Forelimb muscle (tissue), 1 donor: ENCODE results near the gene DSC1. TPM values are rescaled to one million over a fixed set of nuclear protein-coding genes. Genes with fewer than 3 reads are reported as not detected.

Source experiments
- DNase-seq: peaks from one replicate; pipeline ENCODE4 v3.0.0-alpha.2; 2013; ENCODE audit warnings: low read depth
- polyA plus RNA-seq: library from polyadenylated mRNA; unstranded; fragments of 120-200 nt; gene quantifications from one replicate; pipeline ENCODE4 v1.2.1, GENCODE V29; 2013; ENCODE audit not compliant: insufficient read length

The DSC1 gene
- polyA plus RNA-seq, 1 donor, result not detected

DNA sequence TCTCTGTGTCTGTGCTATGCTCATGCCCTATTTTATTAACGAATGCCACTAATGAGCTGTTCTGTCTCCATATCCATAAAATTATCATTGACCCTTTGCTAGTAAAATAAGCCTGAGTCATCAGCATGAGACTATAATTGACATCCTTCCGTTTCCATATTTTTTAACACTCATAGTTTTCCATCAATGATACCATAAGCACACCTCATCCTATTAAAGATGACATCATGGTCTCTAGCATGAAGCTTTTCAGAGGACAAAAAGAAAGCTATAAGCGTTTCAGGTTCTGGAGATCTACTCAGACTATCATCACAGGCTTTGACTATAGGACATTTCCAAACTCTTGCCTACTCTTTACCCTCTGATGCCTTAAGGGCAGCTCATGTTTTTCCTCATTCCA, 59.2 kb downstream of the DSC1 start:
- no peak for DNase-seq

DNA sequence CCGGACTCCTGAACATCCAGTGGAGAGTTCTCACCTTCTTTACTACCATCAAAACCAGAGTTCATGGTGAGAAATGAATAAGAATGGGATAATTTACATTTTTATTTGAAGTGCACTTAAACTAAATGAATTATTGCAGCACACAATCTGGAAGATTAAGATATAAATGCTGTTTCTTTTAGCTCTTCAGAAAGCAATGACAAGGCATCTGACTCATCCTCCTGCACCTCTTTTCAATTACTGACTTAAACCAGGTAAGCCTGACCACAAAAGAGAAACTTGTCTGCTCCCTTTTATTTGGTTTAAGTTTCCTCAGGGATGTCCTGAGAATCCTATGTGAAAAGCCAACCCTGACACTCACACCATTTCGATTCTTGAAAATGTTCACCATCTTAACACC, 59.7 kb downstream of the DSC1 start:
- DNase-seq, result no peak

DNA sequence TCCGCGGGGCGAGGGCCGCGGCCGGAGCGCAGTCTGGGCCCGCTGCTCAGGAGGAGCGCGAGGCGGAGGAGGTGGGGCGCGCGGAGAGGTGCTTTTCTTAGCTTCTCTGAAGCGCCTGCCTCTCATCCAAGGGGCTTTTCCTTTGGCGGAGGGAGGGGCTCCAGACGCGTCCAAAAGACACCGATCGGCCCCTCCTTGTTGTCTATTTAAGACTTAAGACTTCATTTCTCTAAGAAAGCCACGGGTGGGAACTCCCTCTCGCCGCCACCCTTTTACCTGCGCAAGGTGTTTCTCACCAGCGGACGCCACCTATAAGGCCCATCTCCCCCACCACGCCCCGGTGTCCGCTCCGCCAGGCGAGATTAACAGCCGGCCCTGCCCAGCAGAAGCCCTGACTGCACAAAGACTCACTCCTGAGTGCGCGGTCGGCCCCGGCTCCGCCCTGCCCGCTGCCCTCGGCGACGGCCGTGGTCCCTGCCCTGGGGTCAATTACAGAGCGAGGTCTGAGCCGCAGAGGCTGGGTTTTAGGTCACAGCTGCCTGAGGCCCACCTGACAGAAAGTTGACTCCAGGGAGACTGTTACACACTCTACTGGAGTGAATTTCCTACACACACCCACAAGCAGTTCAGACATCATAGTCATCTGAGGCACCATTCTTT, 60.5 kb downstream of the DSC1 start, which contains the start of gene DSC2:
TSS of gene DSC2 (minus strand) at position 397 of the 660 bp plus-strand sequence. CDS start 450 bp downstream, outside the sequence.
- no peak for DNase-seq

DNA sequence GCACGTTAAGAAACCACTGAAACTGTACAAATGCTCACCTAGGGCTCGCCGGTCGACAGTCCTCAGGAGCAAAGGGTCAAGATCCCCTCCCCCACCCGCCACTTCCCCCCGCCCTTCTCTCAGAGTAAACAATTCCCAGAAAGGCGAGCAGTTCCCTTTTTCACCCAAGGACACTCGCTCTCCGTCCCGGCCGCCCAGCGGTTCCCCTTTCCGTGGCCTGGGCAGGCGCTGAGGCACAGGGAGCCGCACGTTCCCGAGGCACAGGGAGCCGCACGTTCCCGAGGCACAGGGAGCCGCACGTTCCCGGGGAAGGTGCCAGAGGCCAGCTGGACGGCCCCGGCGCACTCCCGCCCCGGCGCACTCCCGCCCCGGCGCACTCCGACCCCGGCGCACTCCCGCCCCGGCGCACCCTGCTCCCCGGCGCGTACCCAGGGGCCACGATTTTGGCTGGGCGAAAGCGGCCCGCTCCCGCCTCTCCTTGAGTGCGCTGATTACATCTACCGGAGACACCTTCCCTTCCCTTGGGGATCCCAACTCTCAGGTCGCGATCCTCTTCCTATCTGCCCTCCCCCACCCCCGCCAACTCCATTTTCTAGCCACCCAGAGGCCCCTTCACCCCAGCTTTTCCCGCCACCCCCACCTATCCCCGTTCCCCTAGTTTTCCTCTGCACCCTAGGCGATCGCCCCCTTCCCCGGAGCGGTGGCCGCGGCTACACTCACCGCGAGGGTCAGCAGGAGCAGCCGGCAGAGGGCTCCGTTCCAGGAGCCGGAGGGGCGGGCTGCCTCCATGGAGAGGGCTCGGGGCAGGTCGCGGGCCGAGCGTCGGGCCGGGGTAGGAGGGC, 61.3 kb downstream of the DSC1 start:
- peak; percentile 14 for DNase-seq

DNA sequence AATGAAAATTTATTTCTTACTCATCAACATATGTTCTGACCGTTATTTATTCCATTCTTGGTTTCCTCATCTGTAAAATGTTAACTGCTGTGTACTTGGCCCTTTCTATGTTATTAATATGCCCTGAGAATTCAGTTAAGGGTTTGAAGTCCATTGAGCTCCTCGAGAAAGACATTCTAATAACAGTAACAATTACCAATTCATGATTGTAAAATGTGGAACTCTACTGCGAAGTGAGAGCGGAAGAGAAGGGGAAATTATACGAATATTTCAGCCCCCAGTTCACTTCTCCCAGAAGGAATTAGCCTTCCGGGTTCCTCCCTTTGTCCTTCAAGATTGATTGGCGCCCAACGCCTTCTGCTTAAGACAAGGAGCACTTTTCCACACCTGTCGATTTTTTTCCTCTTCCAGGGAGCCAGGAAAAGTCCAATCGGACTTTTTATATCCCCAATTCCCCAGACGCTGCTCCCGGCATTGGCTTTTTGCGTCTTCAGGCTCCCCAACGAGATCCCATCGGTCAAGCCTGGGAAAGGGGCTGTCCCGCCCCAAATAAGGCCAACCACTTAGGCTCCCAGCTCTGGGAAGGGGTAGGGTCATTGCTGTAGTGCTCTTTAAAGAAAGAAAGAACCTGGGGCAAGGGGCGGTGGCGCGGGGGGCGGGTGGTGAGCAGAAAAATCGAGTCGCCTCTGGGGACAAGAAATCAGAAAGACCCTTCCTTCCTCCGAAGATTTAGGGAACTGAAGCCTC, 62.0 kb downstream of the DSC1 start:
- no peak for DNase-seq

DNA sequence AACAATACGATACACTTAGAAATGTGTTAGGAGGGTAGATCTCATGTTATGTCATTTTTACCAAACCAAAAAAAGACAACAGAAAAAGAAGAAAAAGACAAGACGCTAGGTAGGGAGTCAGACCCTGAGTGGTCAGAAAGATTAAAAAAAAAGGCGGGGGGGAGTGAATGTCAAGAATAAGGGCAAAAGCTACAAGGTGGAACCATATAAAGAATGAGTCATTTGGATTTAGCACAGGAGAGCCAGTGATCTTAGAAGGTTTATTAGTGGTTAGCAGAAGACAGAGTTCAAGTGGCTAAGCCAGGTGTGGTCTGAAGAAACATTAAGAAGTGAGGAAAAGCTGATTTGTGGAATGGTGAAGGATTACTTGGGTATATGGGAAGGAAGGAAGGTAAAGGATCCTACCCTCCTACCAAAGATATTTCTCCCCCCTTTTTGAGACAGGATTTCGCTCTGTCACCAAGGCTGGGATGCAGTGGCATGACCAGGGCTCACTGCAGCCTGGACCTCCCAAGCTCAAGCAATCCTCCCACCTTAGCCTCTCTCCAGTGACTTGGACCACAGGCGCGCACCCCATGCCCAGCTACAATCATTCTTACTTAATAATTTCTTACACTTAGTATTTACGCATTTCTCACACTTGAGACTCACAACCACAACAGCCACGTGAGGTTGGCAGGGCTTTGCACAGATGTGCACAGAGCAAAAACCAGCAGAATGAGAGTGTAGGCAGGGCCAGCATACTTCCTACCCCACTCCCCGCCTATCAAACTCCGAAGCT, 63.0 kb downstream of the DSC1 start:
- DNase-seq, result no peak

DNA sequence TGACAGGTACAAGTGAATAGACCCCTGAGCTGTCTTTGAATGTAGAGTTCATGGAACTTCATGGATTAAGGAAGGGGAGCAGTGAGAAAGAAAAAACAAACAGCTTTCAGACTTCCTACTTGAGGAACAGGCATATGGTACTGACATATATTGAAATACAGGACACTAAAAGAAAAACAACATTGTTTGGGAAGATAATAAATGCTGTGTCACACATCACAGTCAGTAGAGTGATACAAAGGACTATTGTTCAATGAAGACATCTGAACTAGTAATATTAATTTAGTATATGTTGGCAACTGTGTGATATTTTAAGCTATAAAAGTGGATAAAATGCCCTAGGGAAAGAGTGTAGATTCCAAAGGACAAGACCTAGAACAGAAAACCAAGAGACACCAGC, 63.8 kb downstream of the DSC1 start:
- DNase-seq, result no peak

DNA sequence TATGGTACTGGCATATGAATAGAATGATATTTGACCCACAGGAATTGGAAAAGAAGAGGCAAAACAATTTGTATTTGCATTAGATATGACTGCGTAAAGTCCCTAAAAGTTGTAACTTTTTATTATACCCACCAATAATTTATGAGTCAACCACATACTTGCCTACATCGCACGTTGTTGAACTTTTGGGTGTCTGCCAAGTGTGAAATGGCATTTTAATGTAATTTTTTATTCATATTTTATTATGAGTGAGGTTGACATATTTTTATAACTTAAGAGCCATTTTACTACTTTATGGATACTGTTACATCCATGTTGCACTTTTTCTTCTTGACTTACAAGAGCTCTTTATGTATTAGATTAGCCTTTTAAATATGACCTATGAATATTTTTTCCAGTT, 65.0 kb downstream of the DSC1 start:
- DNase-seq, result no peak

DNA sequence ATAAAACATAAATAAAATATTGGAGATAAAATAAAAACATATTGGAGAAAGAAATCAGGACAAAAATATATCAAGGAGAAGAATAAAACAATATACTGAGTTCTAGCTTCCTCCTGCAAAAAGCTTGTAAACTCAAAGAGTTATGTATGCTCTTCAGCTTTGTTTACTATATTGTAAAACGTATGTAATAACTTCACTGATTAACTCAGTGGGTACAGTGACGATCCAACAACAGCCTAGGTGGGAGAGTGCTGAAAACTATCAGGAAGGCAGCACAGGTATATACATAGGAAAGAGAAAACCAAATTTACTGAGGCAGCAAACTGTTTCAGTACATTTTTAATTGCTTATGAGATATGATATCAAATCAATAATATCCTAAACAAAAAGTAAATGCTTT, 68.8 kb downstream of the DSC1 start:
- no peak for DNase-seq

DNA sequence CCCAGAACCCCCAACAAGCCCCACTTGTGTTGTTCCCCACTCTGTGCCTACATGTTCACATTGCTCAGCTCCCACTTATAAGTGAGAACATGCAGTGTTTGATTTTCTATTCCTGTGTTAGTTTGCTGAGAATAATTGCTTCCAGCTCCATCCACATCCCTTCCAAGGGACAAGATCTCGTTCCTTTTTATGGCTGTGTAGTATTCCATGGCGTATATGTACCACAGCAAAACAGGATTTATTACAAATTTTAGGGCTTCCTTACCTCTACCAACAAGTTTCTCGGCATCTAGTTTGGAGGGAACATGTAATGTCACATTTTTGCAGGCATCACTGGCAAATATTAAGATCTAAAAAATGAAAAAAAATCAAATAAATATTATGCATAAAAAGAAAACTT, 69.4 kb downstream of the DSC1 start:
- no peak for DNase-seq

DNA sequence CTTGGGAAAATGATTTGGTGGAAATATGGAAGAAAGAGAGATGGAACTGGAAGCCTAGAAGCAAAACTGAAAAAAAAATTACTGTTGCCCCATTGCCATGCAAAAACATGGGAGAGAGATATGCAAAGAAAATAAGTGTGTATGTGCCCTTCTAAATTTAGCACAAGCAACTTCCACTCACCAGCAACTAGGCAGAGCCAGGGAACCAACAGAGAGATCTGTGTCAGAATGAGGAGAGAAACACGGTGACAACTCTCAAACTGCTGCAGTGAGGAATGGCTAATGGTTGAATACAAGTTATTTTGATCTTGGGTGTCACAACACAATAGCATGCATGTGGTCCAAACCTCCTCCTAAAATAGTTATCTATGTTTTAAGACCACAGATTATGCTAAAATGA, 71.3 kb downstream of the DSC1 start:
- DNase-seq, result no peak

DNA sequence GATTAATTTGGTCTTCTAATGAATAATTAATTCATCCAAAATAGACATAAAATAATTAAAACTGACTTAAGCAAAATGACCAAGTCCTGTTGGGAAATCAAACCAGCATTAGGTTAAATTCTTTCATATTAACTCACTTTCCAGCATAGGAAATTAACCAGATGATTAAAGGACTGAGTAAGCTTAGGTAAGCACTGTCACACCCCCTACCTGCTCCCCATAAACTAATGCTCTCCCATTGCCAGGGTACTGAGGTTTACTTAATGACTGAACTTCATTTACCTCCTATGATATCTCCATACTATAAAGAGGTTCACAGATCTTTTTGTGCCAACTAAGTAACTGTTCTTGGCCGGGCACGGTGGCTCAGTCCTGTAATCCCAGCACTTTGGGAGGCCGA, 74.1 kb downstream of the DSC1 start:
- DNase-seq, result no peak

DNA sequence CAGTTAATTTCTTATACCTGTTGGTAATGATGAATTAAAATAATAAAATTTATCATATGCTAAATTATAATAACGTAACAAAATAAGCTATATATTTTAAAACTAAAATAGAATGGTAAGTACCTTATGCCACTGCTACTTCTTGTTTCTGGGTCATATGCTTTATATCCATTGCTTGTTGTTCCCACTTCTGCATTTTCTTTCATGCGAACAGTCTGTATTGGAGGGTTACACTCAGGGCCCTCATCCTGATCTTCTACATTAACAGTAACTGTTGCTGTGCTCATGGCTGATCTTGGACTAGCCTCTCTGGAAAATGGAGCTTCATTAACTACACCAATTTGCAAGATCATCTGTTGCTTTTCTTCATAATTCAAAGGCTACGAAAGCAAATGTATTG, 82.7 kb downstream of the DSC1 start:
- DNase-seq, result no peak

Other genes with a start within 250 kb of the DSC1 start
- 0.34 TPM for gene DSC3, start 120.1 kb downstream of the DSC1 start, polyA plus RNA-seq
- 10.1 TPM for gene DSC2, start 60.4 kb downstream of the DSC1 start, polyA plus RNA-seq
- gene DSG1, start 155.3 kb upstream of the DSC1 start, polyA plus RNA-seq, result not detected
- gene DSG4, start 213.9 kb upstream of the DSC1 start, polyA plus RNA-seq, result not detected